AG09309 (cell line): ENCODE data around the gene GFOD1.

Source experiments
- DNase-seq: peaks from one replicate; pipeline ENCODE4 v3.0.0-alpha.2; 2010; ENCODE audit warnings: low read depth
- H3K4me3 ChIP-seq: 2 replicates; pipeline ENCODE4 v1.5.1; 2011; ENCODE audit warnings: mild to moderate bottlenecking, low read depth, low read length, moderate library complexity; ENCODE audit not compliant: control insufficient read depth
- TF ChIP-seq, protein P1 (sequence below): IDR thresholded peaks from 2 replicates; pipeline ENCODE4 v1.5.1; 2011; ENCODE audit warnings: mild to moderate bottlenecking, low read depth, low read length, inconsistent platforms; ENCODE audit not compliant: insufficient read depth, control insufficient read depth; ENCODE audit errors: missing control alignments

Gene GFOD1

GRCh38 chr6:13479206-13479800 lies 8.1 kb downstream of the GFOD1 start:
- no peak overlapping the region for H3K4me3 ChIP-seq
- TF ChIP-seq, protein P1, sequence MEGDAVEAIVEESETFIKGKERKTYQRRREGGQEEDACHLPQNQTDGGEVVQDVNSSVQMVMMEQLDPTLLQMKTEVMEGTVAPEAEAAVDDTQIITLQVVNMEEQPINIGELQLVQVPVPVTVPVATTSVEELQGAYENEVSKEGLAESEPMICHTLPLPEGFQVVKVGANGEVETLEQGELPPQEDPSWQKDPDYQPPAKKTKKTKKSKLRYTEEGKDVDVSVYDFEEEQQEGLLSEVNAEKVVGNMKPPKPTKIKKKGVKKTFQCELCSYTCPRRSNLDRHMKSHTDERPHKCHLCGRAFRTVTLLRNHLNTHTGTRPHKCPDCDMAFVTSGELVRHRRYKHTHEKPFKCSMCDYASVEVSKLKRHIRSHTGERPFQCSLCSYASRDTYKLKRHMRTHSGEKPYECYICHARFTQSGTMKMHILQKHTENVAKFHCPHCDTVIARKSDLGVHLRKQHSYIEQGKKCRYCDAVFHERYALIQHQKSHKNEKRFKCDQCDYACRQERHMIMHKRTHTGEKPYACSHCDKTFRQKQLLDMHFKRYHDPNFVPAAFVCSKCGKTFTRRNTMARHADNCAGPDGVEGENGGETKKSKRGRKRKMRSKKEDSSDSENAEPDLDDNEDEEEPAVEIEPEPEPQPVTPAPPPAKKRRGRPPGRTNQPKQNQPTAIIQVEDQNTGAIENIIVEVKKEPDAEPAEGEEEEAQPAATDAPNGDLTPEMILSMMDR: no peak
- no peak for DNase-seq

GRCh38 chr6:13478525-13478966 lies 8.9 kb downstream of the GFOD1 start:
- TF ChIP-seq, protein P1: no peak
- no peak overlapping the region for H3K4me3 ChIP-seq
- DNase-seq: no peak

DNA sequence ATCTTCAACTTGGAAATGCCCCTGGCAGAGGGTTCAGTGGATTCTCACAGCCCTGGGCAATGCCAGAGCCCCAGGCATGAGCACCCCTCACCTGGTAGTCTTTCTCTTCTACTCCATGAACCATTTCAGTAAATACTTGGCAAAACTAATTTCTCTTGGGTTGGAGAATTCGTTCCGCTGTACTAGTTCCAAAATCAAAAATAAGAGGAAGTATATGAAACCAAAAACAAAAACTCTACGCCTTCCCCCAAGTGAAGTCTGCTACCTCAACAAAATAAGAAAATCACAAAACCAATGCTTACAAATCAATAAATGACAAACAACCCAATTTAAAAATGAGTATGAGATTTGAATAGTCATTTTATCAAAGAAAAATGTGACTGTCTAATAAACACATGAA lies 12.6 kb downstream of the GFOD1 start:
- H3K4me3 ChIP-seq: no peak overlapping the region
- DNase-seq: no peak
- TF ChIP-seq, protein P1: no peak

- TF ChIP-seq, protein P1: no peak
- DNase-seq: no peak
- H3K4me3 ChIP-seq: no peak overlapping the region
Observed at GRCh38 chr6:13474360-13474759, 13.0 kb downstream of the GFOD1 start.

- no peak overlapping the region for H3K4me3 ChIP-seq
- TF ChIP-seq, protein P1: no peak
- no peak for DNase-seq
Observed at GRCh38 chr6:13473768-13474165, 13.6 kb downstream of the GFOD1 start.

GRCh38 chr6:13472976-13473767 lies 14.2 kb downstream of the GFOD1 start:
- TF ChIP-seq, protein P1: no peak
- no peak overlapping the region for H3K4me3 ChIP-seq
- no peak for DNase-seq
